Rectal smooth muscle tissue (tissue), 1 donor: Measurements from ENCODE around the gene CTXN3.

Experiments
- H3K27ac ChIP-seq: one replicate; pipeline ENCODE4 v1.7.0; 2013; ENCODE audit warnings: low read depth, low read length, inconsistent platforms
- H3K27me3 ChIP-seq: one replicate; pipeline ENCODE4 v1.7.0; 2013; ENCODE audit warnings: low read length; ENCODE audit not compliant: control insufficient read depth, insufficient read depth
- H3K36me3 ChIP-seq: one replicate; pipeline ENCODE4 v1.7.0; 2013; ENCODE audit warnings: low read length; ENCODE audit not compliant: control insufficient read depth, insufficient read depth
- H3K4me1 ChIP-seq: one replicate; pipeline ENCODE4 v1.7.0; 2013; ENCODE audit warnings: low read length; ENCODE audit not compliant: control insufficient read depth, insufficient read depth
- H3K4me3 ChIP-seq: one replicate; pipeline ENCODE4 v1.7.0; 2013; ENCODE audit warnings: low read length
- H3K9ac ChIP-seq: one replicate; pipeline ENCODE4 v1.7.0; 2013; ENCODE audit warnings: low read length

Gene CTXN3

GRCh38 chr5:127685662-127686061, 36.8 kb downstream of the CTXN3 start:
- Histone ChIP-seq H3K27ac (no peak overlapping the region), H3K36me3 (no peaks in the 10 kb centered on the region)

GRCh38 chr5:127686424-127686823, 37.5 kb downstream of the CTXN3 start:
- Histone ChIP-seq H3K4me1 (no peaks in the 10 kb centered on the region), H3K27me3 (no peaks in the 10 kb centered on the region), H3K4me3 (no peak overlapping the region), H3K27ac (no peak overlapping the region), H3K9ac (no peak overlapping the region), H3K36me3 (no peaks in the 10 kb centered on the region)

More at GRCh38 chr5:127685662-127686061, 36.8 kb downstream of the CTXN3 start:
- no peaks in the 10 kb centered on the region for H3K27me3 ChIP-seq
- H3K9ac ChIP-seq = no peak overlapping the region
- no peaks in the 10 kb centered on the region for H3K4me1 ChIP-seq
- no peak overlapping the region for H3K4me3 ChIP-seq

DNA sequence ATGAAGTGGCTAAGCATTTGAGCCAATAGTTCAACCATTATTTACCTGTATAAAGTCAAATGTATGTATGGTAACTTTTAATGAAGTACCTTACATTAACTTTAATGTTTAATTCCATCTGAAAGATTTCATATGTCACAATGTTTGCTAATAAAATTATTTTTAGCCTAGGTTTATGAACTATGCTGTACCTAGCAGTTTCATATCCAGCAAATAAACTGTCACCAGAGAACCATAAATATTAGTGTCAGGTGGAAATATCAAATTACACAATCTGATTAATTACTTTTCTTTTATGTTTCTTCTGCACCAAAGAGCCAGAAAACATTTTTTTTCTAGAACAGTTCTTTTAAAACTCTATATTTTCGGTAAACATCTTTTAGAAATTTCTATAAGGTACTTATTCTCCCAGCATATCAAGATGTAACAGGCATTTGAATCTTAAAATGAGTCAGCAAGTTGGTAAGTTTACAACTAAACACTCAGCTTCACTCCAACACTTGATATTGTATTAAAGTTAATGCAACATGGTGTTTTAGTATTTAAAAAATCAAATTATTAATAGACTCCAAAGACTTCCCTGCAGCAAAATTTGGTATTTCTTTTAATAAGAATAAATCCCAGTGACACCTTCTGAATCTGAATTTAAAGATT, 45.8 kb downstream of the CTXN3 start:
- no peak overlapping the region for H3K27ac ChIP-seq
- H3K36me3 ChIP-seq = no peaks in the 10 kb centered on the region
- no peaks in the 10 kb centered on the region for H3K4me1 ChIP-seq
- no peaks in the 10 kb centered on the region for H3K27me3 ChIP-seq
- H3K9ac ChIP-seq = no peak overlapping the region
- no peak overlapping the region for H3K4me3 ChIP-seq

GRCh38 chr5:127695346-127695745, 46.5 kb downstream of the CTXN3 start:
- Histone ChIP-seq H3K9ac (no peak overlapping the region), H3K36me3 (no peaks in the 10 kb centered on the region), H3K4me1 (no peaks in the 10 kb centered on the region), H3K4me3 (no peak overlapping the region), H3K27me3 (no peaks in the 10 kb centered on the region), H3K27ac (no peak overlapping the region)

DNA sequence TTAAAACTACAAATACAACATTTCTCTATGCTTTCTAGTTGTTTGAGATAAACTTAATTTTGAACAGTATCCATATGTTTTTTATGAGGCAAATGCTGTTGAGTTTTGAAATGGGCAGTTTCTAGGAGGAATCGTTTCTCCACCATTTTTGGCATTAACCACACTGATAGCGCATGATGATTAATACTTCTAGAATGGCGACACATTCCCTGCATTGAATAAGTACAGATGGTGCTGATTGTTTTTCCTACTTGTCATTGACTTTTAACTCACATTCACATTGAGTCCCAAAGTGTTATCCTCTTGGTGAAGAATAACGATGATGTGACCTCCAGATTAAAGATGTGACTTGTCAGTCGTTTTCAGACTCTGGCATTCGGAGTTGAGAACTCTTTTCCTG, 47.8 kb downstream of the CTXN3 start:
- H3K9ac ChIP-seq = no peak overlapping the region

GRCh38 chr5:127697894-127698600, 49.2 kb downstream of the CTXN3 start:
- Histone ChIP-seq H3K27me3 (no peaks in the 10 kb centered on the region), H3K9ac (no peak overlapping the region), H3K4me1 (no peaks in the 10 kb centered on the region), H3K36me3 (no peaks in the 10 kb centered on the region), H3K27ac (no peak overlapping the region), H3K4me3 (no peak overlapping the region)

More for the DNA sequence above, 47.8 kb downstream of the CTXN3 start:
- Histone ChIP-seq H3K27ac (no peak overlapping the region), H3K4me1 (no peaks in the 10 kb centered on the region), H3K4me3 (no peak overlapping the region), H3K27me3 (no peaks in the 10 kb centered on the region), H3K36me3 (no peaks in the 10 kb centered on the region)

GRCh38 chr5:127699416-127699815, 50.5 kb downstream of the CTXN3 start:
- no peaks in the 10 kb centered on the region for H3K4me1 ChIP-seq
- H3K36me3 ChIP-seq = no peaks in the 10 kb centered on the region
- H3K9ac ChIP-seq = no peak overlapping the region
- no peaks in the 10 kb centered on the region for H3K27me3 ChIP-seq
- H3K4me3 ChIP-seq = no peak overlapping the region
- H3K27ac ChIP-seq = no peak overlapping the region

DNA sequence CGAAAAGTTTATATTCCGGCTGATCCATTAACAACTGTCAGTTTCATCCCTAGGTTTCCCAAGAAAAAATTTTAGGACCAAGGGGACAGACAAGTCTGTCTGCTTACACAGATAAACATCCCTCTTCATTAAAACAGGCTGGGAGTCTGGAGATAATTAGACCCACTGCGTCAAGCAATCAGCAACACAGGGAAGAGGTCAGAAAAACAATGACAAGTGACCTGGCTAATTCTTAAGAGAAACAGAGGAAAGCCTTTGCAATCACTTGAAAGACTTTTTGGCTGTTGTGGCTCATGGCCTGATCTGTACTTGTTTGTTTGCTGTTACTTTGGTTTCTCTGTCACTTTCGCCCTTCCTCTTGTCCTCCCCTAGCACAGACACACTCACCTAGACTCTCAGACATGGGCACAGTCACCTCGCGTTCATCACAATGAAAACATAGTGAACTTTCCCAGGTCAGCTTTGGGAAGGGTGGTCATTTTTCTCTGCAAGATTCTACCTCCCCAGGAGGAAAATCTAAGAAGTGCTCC, 51.4 kb downstream of the CTXN3 start:
- Histone ChIP-seq H3K36me3 (no peaks in the 10 kb centered on the region), H3K4me1 (no peaks in the 10 kb centered on the region), H3K4me3 (no peak overlapping the region), H3K27ac (no peak overlapping the region), H3K9ac (no peak overlapping the region), H3K27me3 (no peaks in the 10 kb centered on the region)

GRCh38 chr5:127702434-127702833, 53.6 kb downstream of the CTXN3 start:
- no peak overlapping the region for H3K4me3 ChIP-seq
- H3K36me3 ChIP-seq = no peaks in the 10 kb centered on the region
- no peaks in the 10 kb centered on the region for H3K4me1 ChIP-seq
- H3K9ac ChIP-seq = no peak overlapping the region
- no peaks in the 10 kb centered on the region for H3K27me3 ChIP-seq
- H3K27ac ChIP-seq = no peak overlapping the region

- H3K36me3 ChIP-seq = no peaks in the 10 kb centered on the region
- no peaks in the 10 kb centered on the region for H3K4me1 ChIP-seq
- no peak within 1 kb of the TSS for H3K9ac ChIP-seq
- no peak within 1 kb of the TSS for H3K27ac ChIP-seq
- no peak within 1 kb of the TSS for H3K4me3 ChIP-seq
- no peaks in the 10 kb centered on the region for H3K27me3 ChIP-seq
Measured at GRCh38 chr5:127702926-127703561, 54.2 kb downstream of the CTXN3 start, which contains the start of gene CCDC192. Gene CCDC192, plus strand, starts transcription at chr5:127703391. Its CDS starts 55 bp downstream, at chr5:127703446.

GRCh38 chr5:127705120-127705892, 56.4 kb downstream of the CTXN3 start:
- no peak overlapping the region for H3K9ac ChIP-seq
- no peaks in the 10 kb centered on the region for H3K27me3 ChIP-seq
- H3K4me3 ChIP-seq = no peak overlapping the region
- H3K27ac ChIP-seq = no peak overlapping the region
- H3K4me1 ChIP-seq = no peaks in the 10 kb centered on the region
- H3K36me3 ChIP-seq = no peaks in the 10 kb centered on the region

DNA sequence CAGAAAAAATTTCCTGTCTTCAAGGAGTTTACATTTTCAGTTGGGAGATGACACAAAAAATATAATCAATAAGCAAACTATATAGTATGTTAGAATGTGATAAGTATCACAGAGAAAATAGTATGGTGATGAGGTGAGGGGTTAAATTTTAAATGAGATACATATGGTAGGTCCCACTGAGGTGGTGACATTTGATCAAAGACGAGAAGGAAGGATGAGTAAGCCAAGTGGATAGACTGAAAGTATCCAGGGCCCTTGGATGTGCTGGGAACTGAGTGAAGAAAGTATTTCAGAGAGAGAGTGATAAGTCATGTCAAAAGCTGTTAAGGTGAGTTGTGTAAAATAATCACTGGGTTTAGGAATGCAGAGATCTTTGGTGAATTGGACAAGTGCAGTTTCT, 57.8 kb downstream of the CTXN3 start:
- Histone ChIP-seq H3K4me1 (no peaks in the 10 kb centered on the region), H3K4me3 (no peak overlapping the region), H3K27me3 (no peaks in the 10 kb centered on the region), H3K36me3 (no peaks in the 10 kb centered on the region), H3K27ac (peak overlapping the region; percentile 42), H3K9ac (no peak overlapping the region)
